GM12878 (cell line): ENCODE results near the gene CWC27. TPM values are rescaled to one million over a fixed set of nuclear protein-coding genes. Genes with fewer than 3 reads are reported as not detected.

Source experiments
- ATAC-seq: fragments of 200-7000 bp; cut with Tn5 transposase; 3 replicates; pipeline ENCODE4 v1.9.1; 2020; ENCODE audit warnings: mild to moderate bottlenecking, moderate library complexity
- BruUV-seq: library from RNA; stranded (reverse); fragments of 400-500 nt; replicated peaks from 2 replicates; lab custom pipeline; 2021; lab: Mats Ljungman, UMichigan
- CTCF ChIA-PET: fragments of 300-600 bp; sonication (Branson Sonifier 250); formaldehyde crosslinking; extraction: SDS; loops from one replicate; lab custom pipeline; 2021; ENCODE audit warnings: inconsistent platforms; lab: Yijun Ruan, JAX
- POLR2A ChIA-PET: fragments of 350-600 bp; formaldehyde crosslinking; extraction: SDS; loops from one replicate; lab custom pipeline; 2021; ENCODE audit warnings: inconsistent platforms; lab: Charles Lee
- RAD21 ChIA-PET: fragments of 300-600 bp; sonication (Branson Sonifier 250); formaldehyde crosslinking; loops from one replicate; lab custom pipeline; 2023; ENCODE audit warnings: antibody characterized with exemption; ENCODE audit not compliant: unreplicated experiment; lab: Charles Lee
- SMC1A ChIA-PET: fragments of 300-600 bp; sonication (Branson Sonifier 250); formaldehyde crosslinking; loops from one replicate; lab custom pipeline; 2023; ENCODE audit not compliant: unreplicated experiment, uncharacterized antibody; lab: Charles Lee
- DNase-seq: peaks from one replicate; pipeline ENCODE4 v3.0.0-alpha.2; 2011; ENCODE audit warnings: low read depth, low spot score
- FAIRE-seq: peaks from 3 replicates; lab custom pipeline; 2011; peaks lifted over from hg19 to GRCh38; lab: Jason Lieb, UNC
- H2AFZ ChIP-seq: 2 replicates; pipeline ENCODE4 v1.6.0; 2011; ENCODE audit warnings: low read depth, low read length, control low read depth; ENCODE audit not compliant: control insufficient read depth
- H3K27ac ChIP-seq: 2 replicates; pipeline ENCODE4 v1.5.1; 2011; ENCODE audit warnings: control low read depth; ENCODE audit not compliant: control insufficient read depth, insufficient read depth
- H3K27me3 ChIP-seq, 2 experiments: replicated peaks in 1 of 2; 2 replicates each; pipeline versions ENCODE4 v1.6.0 to v1.6.1; 2011; ENCODE audit warnings: low read length in 1 of 2; ENCODE audit not compliant: control insufficient read depth in 2 of 2, insufficient read depth in 2 of 2
- H3K36me3 ChIP-seq, 2 experiments: 2 replicates each; pipeline ENCODE4 v1.5.1; 2011; ENCODE audit warnings: low read length in 1 of 2; ENCODE audit not compliant: control insufficient read depth in 2 of 2, insufficient read depth in 2 of 2
- H3K4me1 ChIP-seq: 2 replicates; pipeline ENCODE4 v1.6.1; 2011; ENCODE audit warnings: mild to moderate bottlenecking, low read length, moderate library complexity, mixed read lengths; ENCODE audit not compliant: control insufficient read depth, insufficient read depth
- H3K4me2 ChIP-seq: 2 replicates; pipeline ENCODE4 v1.6.0; 2011; ENCODE audit warnings: control low read depth; ENCODE audit not compliant: control insufficient read depth, insufficient read depth
- H3K4me3 ChIP-seq: fragments of 200-600 bp; sonication (generic); 2 replicates; pipeline ENCODE4 v1.5.1; 2016
- H3K79me2 ChIP-seq: 2 replicates; pipeline ENCODE4 v1.6.0; 2011; ENCODE audit warnings: low read length; ENCODE audit not compliant: control insufficient read depth, insufficient read depth
- H3K9ac ChIP-seq: 2 replicates; pipeline ENCODE4 v1.8.0; 2011; ENCODE audit warnings: low read length, control low read depth, mixed read lengths; ENCODE audit not compliant: control insufficient read depth, insufficient read depth
- H3K9me3 ChIP-seq: replicated peaks from 3 replicates; pipeline ENCODE4 v1.5.1; 2011; ENCODE audit warnings: mild to moderate bottlenecking, low read length; ENCODE audit not compliant: control insufficient read depth, insufficient read depth
- H4K20me1 ChIP-seq: 2 replicates; pipeline ENCODE4 v1.6.0; 2011; ENCODE audit not compliant: control insufficient read depth, insufficient read depth
- IRF3 ChIP-seq: fragments of 450-650 bp; IDR thresholded peaks from 2 replicates; pipeline ENCODE4 v1.6.1; 2014; ENCODE audit warnings: mild to moderate bottlenecking
- MYC ChIP-seq: IDR thresholded peaks from 2 replicates; pipeline ENCODE4 v1.6.1; 2011; ENCODE audit warnings: mild to moderate bottlenecking, low read length, moderate library complexity, inconsistent platforms; ENCODE audit not compliant: insufficient read depth, insufficient replicate concordance, insufficient read length, severe bottlenecking
- POLR2A ChIP-seq: IDR thresholded peaks from 2 replicates; pipeline ENCODE4 v1.6.1; 2011; ENCODE audit warnings: low read depth, mild to moderate bottlenecking, low read length
- RBBP5 ChIP-seq: fragments of 200-600 bp; sonication (generic); conservative IDR thresholded peaks from 2 replicates; pipeline ENCODE4 v1.6.1; 2016
- RUNX3 ChIP-seq: IDR thresholded peaks from 2 replicates; pipeline ENCODE4 v1.6.1; 2012; ENCODE audit warnings: low read length, inconsistent platforms
- SRF ChIP-seq, 2 experiments: IDR thresholded peaks; 2 replicates each; pipeline ENCODE4 v1.6.1; 2011; ENCODE audit warnings: low read depth in 2 of 2, low read length in 2 of 2, mild to moderate bottlenecking in 1 of 2, moderate library complexity in 1 of 2
- TCF12 ChIP-seq: IDR thresholded peaks from 2 replicates; pipeline ENCODE4 v1.6.1; 2011; ENCODE audit warnings: low read depth, mild to moderate bottlenecking, low read length
- WGBS: methylation state at CpG from one replicate; pipeline ENCODE4 v1.1.6; 2016; ENCODE audit warnings: low lambda C conversion rate; ENCODE audit not compliant: insufficient replicate concordance, insufficient coverage; ENCODE audit errors: missing lambda C conversion rate; 5-methylcytosine and 5-hydroxymethylcytosine counted together
- in situ Hi-C: fragments of 300-500 bp; cut with MboI; formaldehyde crosslinking; loops from 9 replicates; pipeline ENCODE4 v1.14.3; 2018; ENCODE audit warnings: mixed read lengths
- intact Hi-C: fragments of 100-400 bp; cut with micrococcal nuclease; formaldehyde crosslinking; loops from one replicate; pipeline ENCODE4 v1.14.2; 2022; ENCODE audit not compliant: unreplicated experiment
- polyA plus RNA-seq, 11 experiments: library from polyadenylated mRNA; depleted of rRNA in 4 of 11; unstranded in 6 of 11; stranded (reverse) in 5 of 11; fragments of >200 nt; fragmentation: Nextera tagmentation in 4 of 11; fragmentation: Illumina TruSeq in 1 of 11; extraction: Ambion mirVana in 4 of 11; extraction: Trizol in 1 of 11; gene quantifications; 1 replicate in 1 of 11; 2 replicates in 10 of 11; pipeline versions ENCODE4 v1.2.1 to v1.2.3, GENCODE V29; 2011 to 2016; ENCODE audit warnings: inconsistent platforms in 2 of 11, missing spikeins in 2 of 11, low read depth in 1 of 11
- total RNA-seq, 4 experiments: library from RNA; depleted of rRNA in 3 of 4; stranded (reverse); fragments of >200 nt in 3 of 4; fragmentation: Illumina TruSeq in 1 of 4; extraction: Trizol in 1 of 4; gene quantifications; 2 replicates each; pipeline versions ENCODE4 v1.2.1 to v1.2.3, GENCODE V29; 2013 to 2021
- TF ChIP-seq, protein P1 (sequence below): fragments of 450-650 bp; formaldehyde crosslinking; IDR thresholded peaks from 2 replicates; pipeline ENCODE4 v1.4.0; 2022; ENCODE audit warnings: mild to moderate bottlenecking, moderate library complexity

The CWC27 gene
- total and polyA plus RNA-seq, 10 of the 15 experiments (the other 5 are each of a cell fraction or from before 2014, with no cell fraction given) = 21.7 to 61.9 (median 47.0) TPM

DNA sequence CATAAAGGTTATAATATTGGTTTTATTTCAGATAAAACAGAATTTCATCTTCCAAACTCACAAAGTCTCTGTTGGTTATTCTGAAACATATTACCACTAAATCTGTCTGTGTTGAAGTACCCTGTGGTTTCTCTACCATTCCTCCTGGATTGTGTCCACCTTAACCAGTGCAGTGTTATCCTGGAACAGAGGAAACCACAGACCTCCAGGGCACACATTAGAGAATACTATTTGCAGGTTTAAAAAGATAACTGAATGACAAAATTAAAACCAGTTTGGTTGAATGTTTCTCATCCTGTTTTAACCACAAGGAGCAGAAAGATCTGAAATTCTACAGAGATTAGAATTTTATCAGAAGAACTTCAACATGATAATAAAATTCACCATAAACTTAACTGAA is 251.8 kb downstream of the CWC27 start:
- Histone ChIP-seq H3K9me3 (no peaks in the 10 kb centered on the region; the same call in 2 of the 3 replicates), H3K9ac (no peak overlapping the region), H3K79me2 (no peaks in the 10 kb centered on the region), H3K4me3 (no peak overlapping the region), H2AFZ (no peak overlapping the region), H3K4me2 (no peak overlapping the region), H3K36me3 (no peaks in the 10 kb centered on the region)
- ChIA-PET RAD21 (interaction anchor here (0.9 to 1.6 kb wide), 3 partner anchors 13 to 49 kb away, joined by 3 to 6 read pairs (median 3); no protein-coding TSS in a partner anchor), SMC1A (interaction anchor here (0.8 to 4.6 kb wide), 8 partner anchors 9 to 462 kb away, joined by 3 to 48 read pairs (median 5); partner anchors contain the start of gene ADAMTS6)
- no TSS peak for BruUV-seq
- ATAC-seq (no peak), DNase-seq (no peak), FAIRE-seq (no peak)
- intact Hi-C loops (no loop called here), in situ Hi-C loops (no loop called here)
- TF ChIP-seq RUNX3 = peak; percentile 60; the same call in 1 of the 2 replicates
- no peak for TF ChIP-seq RBBP5
- TF ChIP-seq, all 136 proteins: peak for 1
- H3K27ac ChIP-seq = 0 out of 2 replicates have a peak overlapping the region, but pooled peaks have one; percentile 11
- POLR2A ChIA-PET = interaction anchor here (0.7 kb wide), 1 partner anchor 523 kb away, joined by 3 read pairs; no protein-coding TSS in a partner anchor
- no peaks in the 10 kb centered on the region for H4K20me1 ChIP-seq
- CTCF ChIA-PET = interaction anchor here (0.8 to 1.7 kb wide), 5 partner anchors 12 to 462 kb away, joined by 3 to 5 read pairs (median 4); no protein-coding TSS in a partner anchor
- H3K27me3 ChIP-seq = no peaks in the 10 kb centered on the region
- H3K4me1 ChIP-seq = peaks cover 25% of the 10 kb centered on the region

DNA sequence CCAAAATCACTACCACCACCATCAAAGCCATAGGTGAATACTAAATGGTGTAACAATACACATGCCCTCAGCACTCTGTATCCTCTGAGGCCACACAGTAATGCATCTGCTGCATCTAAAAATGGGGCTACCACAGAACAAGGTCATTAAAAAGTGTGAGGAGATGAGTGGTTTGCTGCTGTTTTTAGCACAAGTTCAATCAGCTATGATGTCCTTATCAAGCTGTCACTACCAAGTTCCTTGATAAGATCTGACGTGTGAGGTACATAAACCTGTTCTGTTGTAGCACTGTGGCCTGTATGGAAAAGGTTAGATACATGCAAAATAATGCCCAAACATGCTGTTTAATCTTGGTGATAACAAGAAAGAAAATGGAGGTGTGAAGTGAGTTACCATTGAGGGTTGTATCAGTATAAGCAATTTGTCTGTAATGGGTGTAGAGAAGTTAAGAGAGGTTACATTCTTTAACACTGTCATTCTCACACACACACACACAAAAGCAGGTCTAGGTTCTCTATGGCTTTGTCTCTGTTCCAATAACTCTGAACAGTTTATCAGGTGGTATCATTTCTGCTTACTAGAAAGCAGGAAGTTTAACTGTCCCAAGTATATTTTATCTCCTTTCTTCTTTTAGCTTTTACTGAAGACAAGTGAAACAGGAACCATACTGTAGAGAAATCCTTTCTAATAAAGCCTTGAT is 252.9 kb downstream of the CWC27 start:
- intact Hi-C loops (no loop called here), in situ Hi-C loops (no loop called here)
- ChIA-PET RAD21 (interaction anchor here (0.8 to 2.1 kb wide), 7 partner anchors 12 to 50 kb away, joined by 3 to 13 read pairs (median 4); no protein-coding TSS in a partner anchor), SMC1A (interaction anchor here (1.0 to 4.6 kb wide), 14 partner anchors 9 to 460 kb away, joined by 3 to 48 read pairs (median 8); partner anchors contain the start of gene ADAMTS6), CTCF (interaction anchor here (0.7 to 1.7 kb wide), 8 partner anchors 10 to 211 kb away, joined by 3 to 10 read pairs (median 4); no protein-coding TSS in a partner anchor), POLR2A (interaction anchor here (1.1 to 1.6 kb wide), 4 partner anchors 9 to 43 kb away, joined by 3 to 9 read pairs (median 4); no protein-coding TSS in a partner anchor)
- Histone ChIP-seq H3K9ac (peak overlapping the region; percentile 3; the same call in 1 of the 2 replicates), H3K36me3 (no peaks in the 10 kb centered on the region), H3K4me1 (peaks cover 25% of the 10 kb centered on the region), H3K79me2 (no peaks in the 10 kb centered on the region), H3K4me2 (0 out of 2 replicates have a peak overlapping the region, but pooled peaks have one; percentile 29), H4K20me1 (no peaks in the 10 kb centered on the region), H3K4me3 (no peak overlapping the region), H3K9me3 (no peaks in the 10 kb centered on the region; the same call in 2 of the 3 replicates), H2AFZ (peak overlapping the region; percentile 75), H3K27me3 (no peaks in the 10 kb centered on the region), H3K27ac (peak overlapping the region; percentile 57)
- ATAC-seq = peak; percentile 87
- 96% methylated on average over 1 of the region's 1 CpG for WGBS
- no TSS peak for BruUV-seq
- DNase-seq = peak; percentile 41
- FAIRE-seq = peak; percentile 62
- TF ChIP-seq TCF12 = no peak
- TF ChIP-seq MYC = no peak
- TF ChIP-seq POLR2A = no peak
- TF ChIP-seq SRF (IDR thresholded peaks at IDR 0.05; ENCODE audit: low read depth in 2 of 2, low read length in 2 of 2) = no peak
- TF ChIP-seq, protein P1, sequence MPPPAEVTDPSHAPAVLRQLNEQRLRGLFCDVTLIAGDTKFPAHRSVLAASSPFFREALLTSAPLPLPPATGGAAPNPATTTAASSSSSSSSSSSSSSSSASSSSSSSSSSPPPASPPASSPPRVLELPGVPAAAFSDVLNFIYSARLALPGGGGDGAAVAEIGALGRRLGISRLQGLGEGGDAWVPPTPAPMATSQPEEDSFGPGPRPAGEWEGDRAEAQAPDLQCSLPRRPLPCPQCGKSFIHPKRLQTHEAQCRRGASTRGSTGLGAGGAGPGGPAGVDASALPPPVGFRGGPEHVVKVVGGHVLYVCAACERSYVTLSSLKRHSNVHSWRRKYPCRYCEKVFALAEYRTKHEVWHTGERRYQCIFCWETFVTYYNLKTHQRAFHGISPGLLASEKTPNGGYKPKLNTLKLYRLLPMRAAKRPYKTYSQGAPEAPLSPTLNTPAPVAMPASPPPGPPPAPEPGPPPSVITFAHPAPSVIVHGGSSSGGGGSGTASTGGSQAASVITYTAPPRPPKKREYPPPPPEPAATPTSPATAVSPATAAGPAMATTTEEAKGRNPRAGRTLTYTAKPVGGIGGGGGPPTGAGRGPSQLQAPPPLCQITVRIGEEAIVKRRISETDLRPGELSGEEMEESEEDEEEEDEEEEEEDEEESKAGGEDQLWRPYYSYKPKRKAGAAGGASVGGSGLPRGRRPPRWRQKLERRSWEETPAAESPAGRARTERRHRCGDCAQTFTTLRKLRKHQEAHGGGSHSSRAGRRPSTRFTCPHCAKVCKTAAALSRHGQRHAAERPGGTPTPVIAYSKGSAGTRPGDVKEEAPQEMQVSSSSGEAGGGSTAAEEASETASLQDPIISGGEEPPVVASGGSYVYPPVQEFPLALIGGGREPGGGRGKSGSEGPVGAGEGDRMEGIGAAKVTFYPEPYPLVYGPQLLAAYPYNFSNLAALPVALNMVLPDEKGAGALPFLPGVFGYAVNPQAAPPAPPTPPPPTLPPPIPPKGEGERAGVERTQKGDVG (CRISPR knock-in tag) = no peak
- TF ChIP-seq IRF3 = no peak
